Heart left ventricle (tissue), 16 donors: Measurements from ENCODE around the gene PHF21A. TPM values are rescaled to one million over a fixed set of nuclear protein-coding genes. Genes with fewer than 3 reads are reported as not detected.

Experiments
- ATAC-seq, 4 donors: fragments of 200-7000 bp; cut with Tn5 transposase; one replicate each; pipeline ENCODE4 v1.9.1; 2020 to 2022; ENCODE audit warnings: moderate library complexity in 4 of 4, mild to moderate bottlenecking in 3 of 4, moderate number of reproducible peaks in 1 of 4
- DNase-seq, 5 donors: peaks; one replicate each; pipeline ENCODE4 v3.0.0-alpha.2; 2020
- H3K27ac ChIP-seq, 12 donors: fragments of 200-600 bp; sonication (generic) in 4 of 12; one replicate each; pipeline versions ENCODE4 v1.5.0 to v1.8.0; 2016 to 2022; ENCODE audit warnings: mild to moderate bottlenecking in 2 of 12
- H3K27me3 ChIP-seq, 9 donors: fragments of 200-600 bp; sonication (generic) in 2 of 9; one replicate each; pipeline versions ENCODE4 v1.5.1 to v1.8.0; 2016 to 2022; ENCODE audit warnings: mild to moderate bottlenecking in 3 of 9
- H3K36me3 ChIP-seq, 9 donors: fragments of 200-600 bp; sonication (generic) in 2 of 9; one replicate each; pipeline versions ENCODE4 v1.5.0 to v1.8.0; 2018 to 2022; ENCODE audit warnings: mild to moderate bottlenecking in 2 of 9
- H3K4me1 ChIP-seq, 12 donors: fragments of 200-600 bp; sonication (generic) in 4 of 12; one replicate each; pipeline versions ENCODE4 v1.5.0 to v1.8.0; 2016 to 2022; ENCODE audit warnings: mild to moderate bottlenecking in 3 of 12
- H3K4me3 ChIP-seq, 12 donors: fragments of 200-600 bp; sonication (generic) in 4 of 12; one replicate each; pipeline versions ENCODE4 v1.5.0 to v1.8.0; 2017 to 2022; ENCODE audit warnings: mild to moderate bottlenecking in 9 of 12, moderate library complexity in 4 of 12
- H3K9me3 ChIP-seq, 12 donors: fragments of 200-600 bp; sonication (generic) in 4 of 12; one replicate each; pipeline versions ENCODE4 v1.5.0 to v1.8.0; 2016 to 2022; ENCODE audit warnings: mild to moderate bottlenecking in 1 of 12
- POLR2A ChIP-seq, 2 donors: fragments of 450-650 bp; IDR thresholded peaks; one replicate each; pipeline ENCODE4 v1.6.1; 2017; ENCODE audit warnings: antibody characterized with exemption in 2 of 2, mild to moderate bottlenecking in 2 of 2, moderate library complexity in 2 of 2
- WGBS, 4 donors: extraction: QIAGEN DNeasy Blood & Tissue Kit in 2 of 4; methylation state at CpG; one replicate each; pipeline versions ENCODE4 v1.1.5 to v1.1.7; 2013 to 2018; 5-methylcytosine and 5-hydroxymethylcytosine counted together
- intact Hi-C, 10 donors: fragments of 100-400 bp; cut with DNase I; formaldehyde crosslinking; loops; one replicate each; pipeline versions ENCODE4 v1.11.1 to v1.14.2; 2022
- polyA plus RNA-seq, 2 donors: library from polyadenylated mRNA; stranded (reverse); fragments of 200-250 nt; gene quantifications; one replicate each; pipeline ENCODE4 v1.2.3, GENCODE V29; 2013
- total RNA-seq, 9 donors: library from RNA; depleted of rRNA in 2 of 9; stranded (reverse); fragments of >200 nt in 2 of 9; fragmentation: NEBNext Ultra II Directional in 3 of 9; extraction: Animal tissue kit (Norgen Biotek cat#: 25700) in 3 of 9; gene quantifications; one replicate each; pipeline versions ENCODE4 v1.1.0 to v1.2.4, GENCODE V29; 2016 to 2023
- TF ChIP-seq, protein P1 (sequence below), 12 donors: fragments of 200-600 bp; sonication (generic) in 4 of 12; IDR thresholded peaks; one replicate each; pipeline versions ENCODE4 v1.5.0 to v1.8.0; 2018 to 2022; ENCODE audit warnings: antibody characterized with exemption in 12 of 12, mild to moderate bottlenecking in 5 of 12
- donor health status: ischemic (EF 13 %, LVEDD 7.1; RV severe dilation, severe dysfunction).
- donor health status: healthy with polysubstance abuse.
- donor health status: DM: no; HTN: yes; CAD: no.
- donor health status: DM: no; HTN: no; CAD: no.
- donor health status: ischemic (EF 25% LVEDD 6.9; RV normal size, moderate dysfunction).
- donor health status: ischemic (EF 25% LVEDD 5.7; RV mildly dilated, moderate dysfunction).
- donor health status: healthy.
- donor health status: DM: yes; HTN: yes; CAD: no.
- donor health status: ischemic (EF 35%, LVEDD 5.7; RV mildly dilated, moderate dysfunction).
- donor health status: nonischemic (EF 11% LVEDD 7.7; RV severe dilation, severe dysfunction).
- donor health status: DM: yes; HTN: yes; CAD: no.
- donor health status: PGD.
- donor health status: ischemic (EF 29% LVEDD 5.4; RV normal size, mild dysfunction).
- donor health status: nonischemic (EF 23%, LVEDD 6.1; RV moderate dilation, normal function).

PHF21A gene
- total and polyA plus RNA-seq, 11 donors: 16.5 to 45.9 (median 36.1) TPM

- H3K4me3 ChIP-seq: peak overlapping the region in 1 of 12 donors; percentile 6
- 83 to 92% (median 88%) methylated on average over 3 of the region's 3 CpGs for WGBS, 4 donors
- no peak for TF ChIP-seq POLR2A (IDR thresholded peaks at IDR 0.05)
- H3K27ac ChIP-seq: peak overlapping the region in 4 of 12 donors; percentile 1 to 27 (median 11)
- no peak for DNase-seq
- intact Hi-C loops: loop anchor here in 2 of 10 donors (10.0 kb wide), 2 partner anchors 51 to 271 kb away; partner anchors contain the start of gene CRY2 (in 1 of the 2)
- peaks cover 0 to 73% (median 57%) of the 10 kb centered on the region in 12 donors for H3K4me1 ChIP-seq
- H3K27me3 ChIP-seq: no peaks in the 10 kb centered on the region
- no peaks in the 10 kb centered on the region for H3K9me3 ChIP-seq
- no peaks in the 10 kb centered on the region for H3K36me3 ChIP-seq
- no peak for ATAC-seq
Observed at GRCh38 chr11:46116007-46116711, 5.1 kb downstream of the PHF21A start.

GRCh38 chr11:46114961-46115360 lies 6.3 kb downstream of the PHF21A start:
- peak overlapping the region in 1 of 12 donors; percentile 27 for H3K27ac ChIP-seq
- ATAC-seq: no peak
- H3K27me3 ChIP-seq: no peaks in the 10 kb centered on the region
- H3K4me1 ChIP-seq: peaks cover 0 to 73% (median 57%) of the 10 kb centered on the region in 12 donors
- H3K4me3 ChIP-seq: no peak overlapping the region
- intact Hi-C loops: loop anchor here in 2 of 10 donors (10.0 kb wide), 2 partner anchors 50 to 270 kb away; partner anchors contain the start of gene CRY2 (in 1 of the 2)
- TF ChIP-seq, protein P1, sequence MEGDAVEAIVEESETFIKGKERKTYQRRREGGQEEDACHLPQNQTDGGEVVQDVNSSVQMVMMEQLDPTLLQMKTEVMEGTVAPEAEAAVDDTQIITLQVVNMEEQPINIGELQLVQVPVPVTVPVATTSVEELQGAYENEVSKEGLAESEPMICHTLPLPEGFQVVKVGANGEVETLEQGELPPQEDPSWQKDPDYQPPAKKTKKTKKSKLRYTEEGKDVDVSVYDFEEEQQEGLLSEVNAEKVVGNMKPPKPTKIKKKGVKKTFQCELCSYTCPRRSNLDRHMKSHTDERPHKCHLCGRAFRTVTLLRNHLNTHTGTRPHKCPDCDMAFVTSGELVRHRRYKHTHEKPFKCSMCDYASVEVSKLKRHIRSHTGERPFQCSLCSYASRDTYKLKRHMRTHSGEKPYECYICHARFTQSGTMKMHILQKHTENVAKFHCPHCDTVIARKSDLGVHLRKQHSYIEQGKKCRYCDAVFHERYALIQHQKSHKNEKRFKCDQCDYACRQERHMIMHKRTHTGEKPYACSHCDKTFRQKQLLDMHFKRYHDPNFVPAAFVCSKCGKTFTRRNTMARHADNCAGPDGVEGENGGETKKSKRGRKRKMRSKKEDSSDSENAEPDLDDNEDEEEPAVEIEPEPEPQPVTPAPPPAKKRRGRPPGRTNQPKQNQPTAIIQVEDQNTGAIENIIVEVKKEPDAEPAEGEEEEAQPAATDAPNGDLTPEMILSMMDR (IDR thresholded peaks at IDR 0.05): no peak
- TF ChIP-seq POLR2A (IDR thresholded peaks at IDR 0.05): no peak
- H3K9me3 ChIP-seq: no peaks in the 10 kb centered on the region
- H3K36me3 ChIP-seq: no peaks in the 10 kb centered on the region
- DNase-seq: no peak

DNA sequence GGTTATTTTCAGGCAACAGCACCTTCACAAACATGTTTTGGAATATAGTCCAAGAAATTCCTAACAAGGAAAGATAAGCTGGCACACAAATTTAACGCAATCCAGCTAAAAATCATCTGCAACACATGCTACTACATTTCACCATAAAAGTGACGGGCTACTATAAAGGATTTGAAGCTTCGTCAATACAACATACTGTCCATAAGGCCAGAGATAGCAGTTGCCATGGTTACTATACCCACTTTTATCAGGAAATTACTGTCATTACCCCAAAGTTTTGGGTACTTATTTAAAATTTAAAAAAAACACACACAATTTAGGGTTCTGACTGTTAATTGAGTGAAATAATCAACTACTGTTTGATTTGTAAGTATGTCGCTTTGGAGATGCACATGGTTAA lies 6.9 kb downstream of the PHF21A start:
- Histone ChIP-seq H3K4me1 (peaks cover 0 to 73% (median 57%) of the 10 kb centered on the region in 12 donors), H3K4me3 (no peak overlapping the region), H3K27ac (peak overlapping the region in 2 of 12 donors; percentile 3 to 27), H3K27me3 (no peaks in the 10 kb centered on the region), H3K36me3 (no peaks in the 10 kb centered on the region), H3K9me3 (no peaks in the 10 kb centered on the region)
- intact Hi-C loops: loop anchor here in 2 of 10 donors (10.0 kb wide), 2 partner anchors 50 to 270 kb away; partner anchors contain the start of gene CRY2 (in 1 of the 2)
- ATAC-seq (no peak), DNase-seq (no peak)
- WGBS, 4 donors: 81 to 90% (median 88%) methylated on average over 4 of the region's 4 CpGs
- TF ChIP-seq POLR2A (IDR thresholded peaks at IDR 0.05): no peak
- TF ChIP-seq, protein P1 (IDR thresholded peaks at IDR 0.05): no peak

- H3K4me3 ChIP-seq: no peak overlapping the region
- peak; percentile 66 to 96 (median 92) for ATAC-seq
- H3K27me3 ChIP-seq: no peaks in the 10 kb centered on the region
- peak in 1 of 5 donors; percentile 26 for DNase-seq
- no peak overlapping the region for H3K27ac ChIP-seq
- WGBS, 4 donors: 73 to 76% (median 74%) methylated on average over 9 of the region's 9 CpGs
- intact Hi-C loops: loop anchor here in 2 of 10 donors (10.0 kb wide), 2 partner anchors 48 to 268 kb away; partner anchors contain the start of gene CRY2 (in 1 of the 2)
- TF ChIP-seq, protein P1 (IDR thresholded peaks at IDR 0.05): no peak
- no peak for TF ChIP-seq POLR2A (IDR thresholded peaks at IDR 0.05)
- H3K4me1 ChIP-seq: peaks cover 0 to 64% (median 49%) of the 10 kb centered on the region in 12 donors
- H3K36me3 ChIP-seq: no peaks in the 10 kb centered on the region
- H3K9me3 ChIP-seq: no peaks in the 10 kb centered on the region
Observed at GRCh38 chr11:46112961-46113607, 8.2 kb downstream of the PHF21A start.
